Naive thymus-derived CD8-positive, alpha-beta T cell (primary cell): ENCODE data around the gene SLC9A9. TPM values are rescaled to one million over a fixed set of nuclear protein-coding genes. Genes with fewer than 3 reads are reported as not detected.
A peak's percentile ranks its signal among the peaks of the same experiment; 100 is the strongest.

Experiments used
- ATAC-seq, 2 donors: fragments of 150-1000 bp; cut with Tn5 transposase in 1 of 2; sonication (Bioruptor Pico), chemical (Tn5 transposase) in 1 of 2; 1 replicate in 1 of 2; 2 replicates in 1 of 2; pipeline ENCODE4 v1.10.0; 2021; ENCODE audit warnings: mild to moderate bottlenecking in 2 of 2, moderate library complexity in 2 of 2
- POLR2A ChIA-PET: fragments of 350-600 bp; sonication (Branson Sonifier 250); formaldehyde crosslinking; loops from one replicate; lab custom pipeline; 2021; ENCODE audit warnings: antibody characterized with exemption; lab: Charles Lee
- DNase-seq, 10 donors: peaks; one replicate each; pipeline versions ENCODE4 v3.0.0 to v3.0.0-alpha.2; 2020 to 2022
- H3K27ac Mint-ChIP-seq, 10 donors: one replicate each; pipeline ENCODE4 v1.8.0; 2020 to 2022; ENCODE audit warnings: mild to moderate bottlenecking in 10 of 10, mixed read lengths in 10 of 10, moderate library complexity in 4 of 10, inconsistent platforms in 1 of 10
- H3K27me3 Mint-ChIP-seq, 5 donors: one replicate each; pipeline ENCODE4 v1.8.0; 2021 to 2022; ENCODE audit warnings: mixed read lengths in 5 of 5
- H3K36me3 Mint-ChIP-seq, 3 donors: one replicate each; pipeline ENCODE4 v1.8.0; 2020 to 2022; ENCODE audit warnings: mixed read lengths in 3 of 3, mild to moderate bottlenecking in 2 of 3, inconsistent platforms in 1 of 3
- H3K4me1 Mint-ChIP-seq, 4 donors: one replicate each; pipeline ENCODE4 v1.8.0; 2021 to 2022; ENCODE audit warnings: mixed read lengths in 4 of 4
- H3K4me3 Mint-ChIP-seq, 10 donors: one replicate each; pipeline ENCODE4 v1.8.0; 2020 to 2022; ENCODE audit warnings: mild to moderate bottlenecking in 10 of 10, mixed read lengths in 10 of 10, moderate library complexity in 6 of 10, inconsistent platforms in 1 of 10
- H3K9me3 Mint-ChIP-seq, 9 donors: one replicate each; pipeline ENCODE4 v1.8.0; 2020 to 2022; ENCODE audit warnings: mixed read lengths in 9 of 9, mild to moderate bottlenecking in 3 of 9, inconsistent platforms in 1 of 9, moderate library complexity in 1 of 9
- polyA plus RNA-seq, 3 donors: library from polyadenylated mRNA; unstranded; fragments of 300-500 nt; fragmentation: Illumina TruSeq; gene quantifications; one replicate each; pipeline ENCODE4 v1.2.3, GENCODE V29; 2021
- total RNA-seq, 8 experiments: library from RNA in 2 of 8; stranded (reverse) in 2 of 8; gene quantifications; one replicate each; pipeline ENCODE4 v1.2.3 and lab custom pipeline; 2021 to 2026

The SLC9A9 gene
- total and polyA plus RNA-seq, 5 experiments from 2014 or later: 9.6 to 19.4 (median 14.2) TPM

- Mint-ChIP-seq H3K4me3 (no peak overlapping the region), H3K27me3 (no peaks in the 10 kb centered on the region), H3K9me3 (no peaks in the 10 kb centered on the region), H3K36me3 (peaks cover 4 to 19% (median 6%) of the 10 kb centered on the region in 3 donors), H3K27ac (peak overlapping the region in 2 of 10 donors; percentile 23 to 58), H3K4me1 (no peaks in the 10 kb centered on the region)
- ATAC-seq: no peak
- DNase-seq: no peak
- POLR2A ChIA-PET: no interaction called here
These were observed 235.0 kb downstream of the SLC9A9 start for GRCh38 chr3:143613226-143613625.

- Mint-ChIP-seq H3K4me1 (no peaks in the 10 kb centered on the region), H3K36me3 (peaks cover 0 to 12% (median 1%) of the 10 kb centered on the region in 3 donors), H3K4me3 (no peak overlapping the region), H3K9me3 (no peaks in the 10 kb centered on the region), H3K27me3 (no peaks in the 10 kb centered on the region), H3K27ac (no peak overlapping the region)
- POLR2A ChIA-PET: no interaction called here
- no peak for ATAC-seq
- no peak for DNase-seq
These were observed 235.7 kb downstream of the SLC9A9 start for GRCh38 chr3:143612541-143612940.

- Mint-ChIP-seq H3K9me3 (no peaks in the 10 kb centered on the region), H3K36me3 (peaks cover 0 to 8% (median 0%) of the 10 kb centered on the region in 3 donors), H3K4me3 (no peak overlapping the region), H3K4me1 (peaks cover 0 to 11% (median 0%) of the 10 kb centered on the region in 4 donors), H3K27me3 (no peaks in the 10 kb centered on the region), H3K27ac (no peak overlapping the region)
- DNase-seq (no peak), ATAC-seq (no peak)
- POLR2A ChIA-PET: interaction anchor here (0.6 kb wide), 1 partner anchor 426 kb away, joined by 3 read pairs; no protein-coding TSS in a partner anchor
These were observed 239.3 kb downstream of the SLC9A9 start for GRCh38 chr3:143608966-143609365.

- no peak overlapping the region for H3K4me3 Mint-ChIP-seq
- DNase-seq (no peak), ATAC-seq (no peak)
- H3K9me3 Mint-ChIP-seq: no peaks in the 10 kb centered on the region
- no peaks in the 10 kb centered on the region for H3K27me3 Mint-ChIP-seq
- H3K27ac Mint-ChIP-seq: no peak overlapping the region
- H3K4me1 Mint-ChIP-seq: peaks cover 0 to 25% (median 2%) of the 10 kb centered on the region in 4 donors
- peaks cover 0 to 27% (median 9%) of the 10 kb centered on the region in 3 donors for H3K36me3 Mint-ChIP-seq
- POLR2A ChIA-PET: no interaction called here
These were observed 242.9 kb downstream of the SLC9A9 start for GRCh38 chr3:143605233-143605950.

- Mint-ChIP-seq H3K4me1 (peaks cover 0 to 25% (median 2%) of the 10 kb centered on the region in 4 donors), H3K4me3 (no peak overlapping the region), H3K27me3 (no peaks in the 10 kb centered on the region), H3K36me3 (peaks cover 0 to 27% (median 9%) of the 10 kb centered on the region in 3 donors), H3K27ac (no peak overlapping the region), H3K9me3 (no peaks in the 10 kb centered on the region)
- DNase-seq (no peak), ATAC-seq (no peak)
- POLR2A ChIA-PET: no interaction called here
These were observed 243.7 kb downstream of the SLC9A9 start for GRCh38 chr3:143604402-143605185.

GRCh38 chr3:143603774-143604173, 244.5 kb downstream of the SLC9A9 start:
- POLR2A ChIA-PET: no interaction called here
- H3K27me3 Mint-ChIP-seq: no peaks in the 10 kb centered on the region
- H3K36me3 Mint-ChIP-seq: peaks cover 0 to 27% (median 9%) of the 10 kb centered on the region in 3 donors
- no peak overlapping the region for H3K4me3 Mint-ChIP-seq
- no peak overlapping the region for H3K27ac Mint-ChIP-seq
- H3K4me1 Mint-ChIP-seq: peaks cover 0 to 25% (median 2%) of the 10 kb centered on the region in 4 donors
- H3K9me3 Mint-ChIP-seq: no peaks in the 10 kb centered on the region
- DNase-seq (no peak), ATAC-seq (no peak)

- no peak for DNase-seq
- Mint-ChIP-seq H3K4me1 (peaks cover 0 to 25% (median 2%) of the 10 kb centered on the region in 4 donors), H3K36me3 (peaks cover 0 to 27% (median 9%) of the 10 kb centered on the region in 3 donors), H3K27me3 (no peaks in the 10 kb centered on the region), H3K4me3 (no peak overlapping the region), H3K9me3 (no peaks in the 10 kb centered on the region), H3K27ac (peak overlapping the region in 1 of 10 donors; percentile 9)
- POLR2A ChIA-PET: no interaction called here
- ATAC-seq: no peak
These were observed 246.4 kb downstream of the SLC9A9 start for GRCh38 chr3:143601723-143602484.

GRCh38 chr3:143600756-143601718, 247.2 kb downstream of the SLC9A9 start:
- H3K4me3 Mint-ChIP-seq: no peak overlapping the region
- H3K36me3 Mint-ChIP-seq: peaks cover 0 to 27% (median 9%) of the 10 kb centered on the region in 3 donors
- no peak for ATAC-seq
- H3K27ac Mint-ChIP-seq: peak overlapping the region in 1 of 10 donors; percentile 53
- H3K9me3 Mint-ChIP-seq: no peaks in the 10 kb centered on the region
- no peak for DNase-seq
- peaks cover 0 to 25% (median 2%) of the 10 kb centered on the region in 4 donors for H3K4me1 Mint-ChIP-seq
- POLR2A ChIA-PET: no interaction called here
- no peaks in the 10 kb centered on the region for H3K27me3 Mint-ChIP-seq

- H3K27me3 Mint-ChIP-seq: no peaks in the 10 kb centered on the region
- peaks cover 0 to 14% (median 4%) of the 10 kb centered on the region in 3 donors for H3K36me3 Mint-ChIP-seq
- H3K9me3 Mint-ChIP-seq: no peaks in the 10 kb centered on the region
- DNase-seq: no peak
- no peak for ATAC-seq
- POLR2A ChIA-PET: no interaction called here
- peaks cover 0 to 20% (median 2%) of the 10 kb centered on the region in 4 donors for H3K4me1 Mint-ChIP-seq
- H3K4me3 Mint-ChIP-seq: no peak overlapping the region
- H3K27ac Mint-ChIP-seq: peak overlapping the region in 1 of 10 donors; percentile 43
These were observed 250.3 kb downstream of the SLC9A9 start for GRCh38 chr3:143597774-143598652.

GRCh38 chr3:143596957-143597642, 251.2 kb downstream of the SLC9A9 start:
- Mint-ChIP-seq H3K27me3 (no peaks in the 10 kb centered on the region), H3K4me3 (no peak overlapping the region), H3K9me3 (no peaks in the 10 kb centered on the region), H3K27ac (no peak overlapping the region), H3K4me1 (peaks cover 0 to 20% (median 2%) of the 10 kb centered on the region in 4 donors), H3K36me3 (peaks cover 0 to 14% (median 3%) of the 10 kb centered on the region in 3 donors)
- POLR2A ChIA-PET: no interaction called here
- DNase-seq (no peak), ATAC-seq (no peak)
